ENCODE data around the gene MSMP.

MSMP gene

DNA sequence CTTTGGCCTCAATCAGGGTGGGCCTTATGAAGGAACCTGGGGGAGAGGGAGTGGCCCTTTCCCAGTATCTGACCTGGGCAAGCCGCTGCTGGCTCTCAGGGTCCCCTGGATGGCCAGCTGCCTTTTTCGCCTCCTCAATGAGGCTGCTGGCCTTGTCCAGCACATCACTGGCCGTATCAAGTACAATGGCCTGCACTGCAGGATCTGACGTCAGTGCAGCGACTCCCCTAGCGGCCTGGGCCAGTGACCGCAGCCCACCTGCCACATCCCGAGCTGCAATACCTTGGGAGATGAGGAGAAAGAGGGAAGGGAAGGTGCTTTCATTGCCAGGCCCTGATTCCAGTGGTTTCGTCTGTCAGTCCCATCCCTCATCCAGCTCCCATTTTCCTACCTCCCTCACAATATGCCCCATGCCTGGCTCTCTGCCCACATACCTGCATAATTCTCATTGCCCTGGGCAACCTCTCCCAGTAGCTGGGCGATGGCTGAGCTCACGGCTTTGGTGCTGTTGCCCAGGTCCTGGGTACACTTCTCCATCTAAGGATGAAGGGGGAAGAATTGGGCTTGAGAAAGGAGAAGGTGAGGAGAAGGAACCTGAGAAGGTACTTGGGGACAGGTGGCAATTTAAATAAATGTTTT, 41.2 kb downstream of the MSMP start:
- H3K4me3 ChIP-seq (ENCODE audit: low read length): no peak overlapping the region
- no peak for TF ChIP-seq ZNF274 (IDR thresholded peaks at IDR 0.05; ENCODE audit: low read depth, low read length)

DNA sequence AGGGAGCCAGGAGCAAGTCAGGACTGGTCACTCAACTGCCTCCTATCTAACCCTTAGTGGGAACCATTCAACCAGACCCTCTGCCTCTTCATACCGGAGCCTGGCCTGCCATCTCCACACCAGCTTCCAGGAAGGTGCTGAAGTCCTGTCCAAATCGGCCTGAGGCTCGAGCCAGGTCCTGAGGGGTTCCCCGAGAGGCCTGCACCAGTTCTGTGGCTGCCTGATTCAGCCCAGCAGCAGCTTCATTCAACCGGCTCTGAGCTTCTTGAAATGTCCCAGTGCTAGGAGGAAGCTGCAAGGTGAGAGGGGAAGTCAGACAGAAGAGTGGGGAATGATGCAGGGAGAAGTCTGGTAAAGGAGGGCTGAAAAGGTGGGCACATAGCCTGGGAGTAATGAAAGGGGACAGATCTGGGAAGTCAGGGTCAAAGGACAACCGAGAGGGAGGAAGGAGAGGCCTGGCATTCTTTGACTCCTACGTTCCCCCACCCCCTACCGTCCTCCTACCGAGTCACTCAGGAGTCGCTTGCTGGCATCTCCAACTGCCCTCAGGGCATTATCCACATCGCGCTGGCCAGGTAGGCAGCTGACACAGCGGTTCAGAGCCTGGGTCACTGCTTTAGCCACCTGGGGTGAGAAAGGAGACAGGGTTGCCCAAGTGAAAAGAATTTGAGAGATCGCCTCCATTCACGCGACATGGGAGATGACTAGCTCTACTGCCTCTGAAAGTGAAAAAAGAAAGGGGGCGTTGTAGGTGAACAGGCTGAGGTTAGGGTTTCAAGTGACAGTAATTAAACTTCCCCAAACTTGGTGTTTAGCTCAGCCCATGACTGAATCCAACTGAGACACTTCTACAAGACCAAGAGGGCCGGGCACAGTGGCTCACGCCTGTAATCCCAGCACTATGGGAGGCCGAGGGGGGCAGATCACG, 42.3 kb downstream of the MSMP start:
- TF ChIP-seq ZNF274 (IDR thresholded peaks at IDR 0.05; ENCODE audit: low read depth, low read length): no peak
- H3K4me3 ChIP-seq (ENCODE audit: low read length): no peak overlapping the region

DNA sequence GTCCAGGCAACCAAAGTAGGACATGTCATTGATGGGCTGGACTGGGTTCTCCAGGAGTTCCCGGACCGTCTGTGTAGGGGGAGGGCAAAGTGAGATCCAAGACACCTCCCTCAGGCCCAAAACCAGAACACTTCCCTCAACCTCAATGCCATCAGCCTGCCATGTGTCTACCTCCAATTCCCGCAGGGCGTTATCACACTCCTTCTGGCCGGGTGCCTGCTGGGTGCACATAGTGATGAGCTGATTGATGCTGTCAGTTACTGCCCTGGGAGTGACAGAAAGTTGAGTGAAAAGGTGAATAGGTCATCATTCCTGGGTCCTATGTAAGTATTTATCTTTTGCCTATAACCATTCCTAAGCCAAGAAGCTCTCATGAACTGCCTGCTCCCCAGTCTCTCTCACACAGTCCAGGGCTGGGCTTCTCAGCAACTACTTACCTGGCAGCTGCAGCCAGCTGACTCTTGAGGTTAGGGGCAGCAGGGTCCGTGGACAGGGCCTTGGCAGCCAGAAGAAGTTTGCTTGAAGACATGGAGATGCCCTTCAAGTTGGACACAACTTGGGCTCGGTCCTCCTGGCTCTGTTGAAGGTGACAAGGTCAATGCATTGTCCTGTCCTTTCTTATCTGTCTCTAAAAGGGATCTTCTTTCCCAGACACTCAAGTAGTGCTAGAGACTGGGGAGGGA, 43.1 kb downstream of the MSMP start:
- no peak for TF ChIP-seq ZNF274 (IDR thresholded peaks at IDR 0.05; ENCODE audit: low read depth, low read length)
- no peak overlapping the region for H3K4me3 ChIP-seq (ENCODE audit: low read length)

DNA sequence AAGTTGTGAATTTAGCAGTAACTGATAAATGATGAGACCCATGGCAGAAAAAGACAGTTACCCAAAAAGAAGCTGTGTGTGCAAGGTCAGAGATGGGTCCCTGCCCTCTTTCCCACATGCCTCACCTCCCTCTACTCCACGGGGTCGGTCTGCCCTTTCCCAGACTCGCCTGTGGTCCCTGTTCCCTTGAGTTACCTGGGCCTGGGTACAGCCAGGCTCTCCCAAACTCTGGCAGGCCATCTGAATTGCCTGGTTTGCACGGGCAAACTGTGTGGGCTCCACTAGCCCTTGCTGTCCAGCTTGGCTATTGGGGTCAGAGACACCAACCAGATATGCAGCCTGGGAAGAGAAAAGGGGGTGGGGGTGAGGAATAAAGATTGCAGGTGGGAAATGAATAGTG, 45.9 kb downstream of the MSMP start:
- no peak for TF ChIP-seq ZNF274 (IDR thresholded peaks at IDR 0.05; ENCODE audit: low read depth, low read length)
- no peak overlapping the region for H3K4me3 ChIP-seq (ENCODE audit: low read length)

DNA sequence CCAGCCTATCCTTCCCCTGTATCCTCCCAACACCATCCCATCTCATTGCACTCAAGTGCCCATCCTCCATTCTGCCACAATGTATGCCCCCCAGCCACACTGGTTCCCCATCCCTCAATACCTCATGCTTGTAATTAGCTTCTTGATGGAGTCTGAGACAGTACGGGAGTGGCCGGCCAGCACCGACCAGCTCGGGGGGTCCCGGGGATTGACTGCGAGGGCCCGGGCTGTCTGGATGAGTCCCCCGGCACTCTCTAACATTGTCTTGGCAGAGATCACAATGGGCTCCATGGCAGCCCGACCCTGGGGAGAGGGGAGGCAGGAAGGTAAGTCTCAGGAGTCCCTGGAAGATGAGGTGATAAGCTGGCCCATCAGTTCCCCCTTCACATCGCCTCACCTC, 47.1 kb downstream of the MSMP start:
- TF ChIP-seq ZNF274 (IDR thresholded peaks at IDR 0.05; ENCODE audit: low read depth, low read length): no peak
- H3K4me3 ChIP-seq (ENCODE audit: low read length): no peak overlapping the region

DNA sequence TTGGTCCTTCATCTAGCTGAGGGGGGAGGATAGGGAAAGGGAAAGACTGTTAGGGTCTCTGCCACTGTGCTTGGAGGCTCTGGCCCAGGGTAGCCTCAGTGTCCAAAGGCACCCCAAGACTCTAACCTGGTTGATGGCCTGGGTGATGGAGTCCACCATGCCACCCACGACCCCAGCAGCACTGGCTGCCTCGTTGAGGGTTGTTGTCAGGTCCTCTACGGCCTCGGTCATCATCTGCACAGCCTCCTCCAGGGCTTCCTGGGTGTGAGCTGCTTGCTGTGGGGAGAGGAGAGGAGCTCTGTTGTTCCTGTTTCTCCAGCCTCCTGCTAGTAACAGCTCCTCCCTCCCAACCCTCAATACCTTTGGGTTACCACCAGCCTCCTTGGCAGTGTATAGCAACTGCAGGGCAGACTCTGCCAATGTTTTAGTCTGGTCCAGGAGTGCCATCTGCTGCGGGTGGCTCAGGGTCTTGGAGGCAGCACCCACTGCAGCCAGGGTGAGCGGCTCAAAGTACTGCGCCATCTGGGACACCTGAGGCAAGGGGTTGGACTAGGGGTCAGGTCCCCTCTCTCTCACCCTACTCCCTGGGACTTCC, 48.1 kb downstream of the MSMP start:
- no peak for TF ChIP-seq ZNF274 (IDR thresholded peaks at IDR 0.05; ENCODE audit: low read depth, low read length)
- H3K4me3 ChIP-seq (ENCODE audit: low read length): no peak overlapping the region

DNA sequence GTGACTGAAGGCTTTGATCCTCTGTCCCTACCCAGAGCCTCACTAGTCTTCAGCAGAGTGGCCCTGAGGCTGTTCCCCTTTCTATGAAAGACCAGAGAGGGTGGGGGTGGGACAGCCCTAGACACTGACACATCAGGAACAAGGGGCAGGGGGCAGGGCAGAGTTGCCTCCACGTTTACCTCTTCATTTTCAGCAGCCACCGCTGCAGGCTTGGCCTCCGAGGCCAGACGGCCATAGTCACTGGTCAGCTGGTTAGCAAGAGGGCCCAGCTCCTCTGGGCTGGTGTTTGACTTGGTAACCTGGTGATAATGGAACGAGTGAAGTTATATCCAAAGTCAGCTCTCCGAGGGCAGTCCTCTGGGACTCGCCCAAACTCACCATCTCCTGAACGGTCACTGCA, 48.7 kb downstream of the MSMP start:
- no peak overlapping the region for H3K4me3 ChIP-seq (ENCODE audit: low read length)
- no peak for TF ChIP-seq ZNF274 (IDR thresholded peaks at IDR 0.05; ENCODE audit: low read depth, low read length)

DNA sequence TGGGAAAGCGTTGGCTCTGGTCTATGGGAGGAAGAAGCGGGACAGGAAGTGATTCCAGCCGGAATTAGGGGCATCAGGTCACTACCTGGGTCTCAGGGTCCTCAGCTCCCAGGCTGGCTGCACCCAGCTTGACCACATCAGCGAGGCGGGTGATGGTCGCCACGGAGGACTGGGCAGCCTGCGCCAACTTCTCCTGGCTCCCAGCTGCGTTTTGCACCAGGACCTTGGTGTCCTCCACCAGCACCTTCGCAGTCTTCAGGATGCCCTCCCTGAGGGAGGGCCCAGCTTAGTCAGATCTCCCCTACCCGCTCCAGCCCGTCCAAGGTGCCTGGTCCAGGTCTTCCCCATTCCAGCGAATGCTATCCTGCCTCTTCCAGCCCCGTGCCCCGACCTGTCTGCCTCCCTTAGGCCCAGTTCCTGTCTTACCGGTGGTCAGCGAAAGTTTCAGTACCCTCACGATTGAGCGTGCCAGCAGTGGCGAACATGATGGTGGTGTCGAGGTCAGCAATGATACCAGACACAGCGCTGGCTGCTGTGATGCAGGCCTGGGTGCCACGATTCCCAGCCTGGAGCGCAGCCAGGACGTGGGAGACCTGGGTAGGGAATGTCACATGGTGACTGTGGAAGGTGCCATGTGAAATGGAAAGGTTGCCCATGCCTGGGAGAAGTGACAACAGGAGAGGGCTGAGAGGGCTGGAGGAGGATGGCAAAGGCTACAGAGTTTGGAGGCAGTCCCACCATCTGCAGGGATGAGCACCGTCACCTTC, 50.0 kb downstream of the MSMP start:
- no peak overlapping the region for H3K4me3 ChIP-seq (ENCODE audit: low read length)
- no peak for TF ChIP-seq ZNF274 (IDR thresholded peaks at IDR 0.05; ENCODE audit: low read depth, low read length)
